NCI-H82 treated with DMSO at 0.1 percent for 48 hours (cell line): ENCODE results near the gene TMEM167B.

ENCODE experiments used
- DNase-seq: peaks from one replicate; lab custom pipeline; 2025; ENCODE audit not compliant: unreplicated experiment; lab: John Stamatoyannopoulos, UW

The TMEM167B gene

GRCh38 chr1:109080441-109081082 is 10.0 kb upstream of the TMEM167B start:
- no peak for DNase-seq

GRCh38 chr1:109083501-109083900 is 7.1 kb upstream of the TMEM167B start:
- no peak for DNase-seq

- DNase-seq = no peak
Measured at GRCh38 chr1:109083923-109084322, 6.6 kb upstream of the TMEM167B start.

GRCh38 chr1:109084563-109085517 is 5.7 kb upstream of the TMEM167B start:
- no peak for DNase-seq

- DNase-seq = peak; percentile 79
Measured at GRCh38 chr1:109089242-109090015, 1.1 kb upstream of the TMEM167B start.

- peak; percentile 62 for DNase-seq
Measured at GRCh38 chr1:109091078-109091838, 694 bp downstream of the TMEM167B start.

GRCh38 chr1:109091839-109092193 is 1.3 kb downstream of the TMEM167B start:
- DNase-seq = no peak

GRCh38 chr1:109094377-109094803 is 3.8 kb downstream of the TMEM167B start:
- no peak for DNase-seq

GRCh38 chr1:109094871-109095270 is 4.3 kb downstream of the TMEM167B start:
- DNase-seq = no peak

GRCh38 chr1:109095631-109096030 is 5.1 kb downstream of the TMEM167B start:
- DNase-seq = no peak

GRCh38 chr1:109096120-109096519 is 5.6 kb downstream of the TMEM167B start:
- DNase-seq = no peak

GRCh38 chr1:109099938-109100773 is 9.6 kb downstream of the TMEM167B start:
- peak; percentile 91 for DNase-seq

GRCh38 chr1:109104364-109105151 is 14.0 kb downstream of the TMEM167B start:
- DNase-seq = no peak

GRCh38 chr1:109105881-109106280 is 15.3 kb downstream of the TMEM167B start:
- no peak for DNase-seq

- no peak for DNase-seq
Measured at GRCh38 chr1:109107785-109108184, 17.2 kb downstream of the TMEM167B start.

- no peak for DNase-seq
Measured at GRCh38 chr1:109109906-109110305, 19.3 kb downstream of the TMEM167B start.

GRCh38 chr1:109111386-109112055 is 21.0 kb downstream of the TMEM167B start:
- no peak for DNase-seq

GRCh38 chr1:109112056-109112651 is 21.6 kb downstream of the TMEM167B start:
- DNase-seq = no peak
